Liver (tissue), 9 donors: ENCODE data around the gene GNE. TPM values are rescaled to one million over a fixed set of nuclear protein-coding genes. Genes with fewer than 3 reads are reported as not detected.

Source experiments
- DNase-seq: peaks from one replicate; pipeline ENCODE4 v3.0.0-alpha.2; 2017; ENCODE audit warnings: low spot score
- H3K27ac ChIP-seq, 2 donors: one replicate each; pipeline ENCODE4 v1.7.0; 2013; ENCODE audit warnings: inconsistent platforms in 2 of 2, low read length in 2 of 2, control low read depth in 1 of 2, low read depth in 1 of 2, mild to moderate bottlenecking in 1 of 2
- H3K27me3 ChIP-seq, 4 donors: one replicate each; pipeline versions ENCODE4 v1.6.1 to v1.7.0; 2013; ENCODE audit warnings: low read length in 3 of 4, inconsistent platforms in 1 of 4, mild to moderate bottlenecking in 1 of 4, moderate library complexity in 1 of 4; ENCODE audit not compliant: control insufficient read depth in 4 of 4, insufficient read depth in 4 of 4
- H3K36me3 ChIP-seq, 4 donors: one replicate each; pipeline versions ENCODE4 v1.6.1 to v1.7.0; 2013; ENCODE audit warnings: low read length in 3 of 4, mild to moderate bottlenecking in 3 of 4, low read depth in 1 of 4, moderate library complexity in 1 of 4; ENCODE audit not compliant: control insufficient read depth in 4 of 4, insufficient read depth in 3 of 4
- H3K4me1 ChIP-seq, 4 donors: one replicate each; pipeline versions ENCODE4 v1.6.1 to v1.7.0; 2013; ENCODE audit warnings: low read length in 3 of 4, mild to moderate bottlenecking in 3 of 4, moderate library complexity in 1 of 4; ENCODE audit not compliant: control insufficient read depth in 4 of 4, insufficient read depth in 4 of 4
- H3K4me3 ChIP-seq, 3 donors: one replicate each; pipeline versions ENCODE4 v1.6.1 to v1.7.0; 2013; ENCODE audit warnings: low read length in 3 of 3, control low read depth in 1 of 3, low read depth in 1 of 3, mild to moderate bottlenecking in 1 of 3
- H3K9ac ChIP-seq, 2 donors: one replicate each; pipeline ENCODE4 v1.7.0; 2013; ENCODE audit warnings: low read length in 2 of 2, mild to moderate bottlenecking in 2 of 2, moderate library complexity in 2 of 2, control low read depth in 1 of 2, low read depth in 1 of 2
- H3K9me3 ChIP-seq, 4 donors: one replicate each; pipeline versions ENCODE4 v1.6.1 to v1.7.0; 2013; ENCODE audit warnings: low read length in 3 of 4; ENCODE audit not compliant: control insufficient read depth in 4 of 4
- EGR1 ChIP-seq, 2 donors: IDR thresholded peaks; 2 replicates each; pipeline ENCODE4 v1.6.1; 2016 to 2018; ENCODE audit warnings: antibody characterized with exemption in 2 of 2, low read depth in 2 of 2
- GABPA ChIP-seq, 2 donors: IDR thresholded peaks in 1 of 2; conservative IDR thresholded peaks in 1 of 2; 2 replicates each; pipeline ENCODE4 v1.6.1; 2016; ENCODE audit warnings: antibody characterized with exemption in 2 of 2, mild to moderate bottlenecking in 1 of 2, moderate library complexity in 1 of 2
- JUND ChIP-seq, 2 donors: IDR thresholded peaks; 2 replicates each; pipeline ENCODE4 v1.6.1; 2016; ENCODE audit warnings: antibody characterized with exemption in 2 of 2
- NR2F2 ChIP-seq: IDR thresholded peaks from 2 replicates; pipeline ENCODE4 v1.6.1; 2016; ENCODE audit warnings: antibody characterized with exemption
- RAD21 ChIP-seq, 2 donors: IDR thresholded peaks; 2 replicates each; pipeline ENCODE4 v1.6.1; 2016; ENCODE audit warnings: antibody characterized with exemption in 2 of 2, mild to moderate bottlenecking in 2 of 2
- RXRA ChIP-seq, 2 donors: IDR thresholded peaks; 2 replicates each; pipeline ENCODE4 v1.6.1; 2017 to 2018; ENCODE audit warnings: antibody characterized with exemption in 2 of 2, mild to moderate bottlenecking in 1 of 2
- SP1 ChIP-seq: IDR thresholded peaks from 2 replicates; pipeline ENCODE4 v1.6.1; 2018; ENCODE audit warnings: antibody characterized with exemption, mild to moderate bottlenecking
- TAF1 ChIP-seq: conservative IDR thresholded peaks from 2 replicates; pipeline ENCODE4 v1.6.1; 2016; ENCODE audit warnings: antibody characterized with exemption, mild to moderate bottlenecking
- WGBS: extraction: QIAGEN DNeasy Blood & Tissue Kit; methylation state at CpG from one replicate; pipeline ENCODE4 v1.1.7; 2013; 5-methylcytosine and 5-hydroxymethylcytosine counted together
- polyA plus RNA-seq, 2 donors: library from polyadenylated mRNA; stranded (reverse) in 1 of 2; unstranded in 1 of 2; fragments of 200-250 nt in 1 of 2; fragments of >200 nt in 1 of 2; fragmentation: Nextera tagmentation in 1 of 2; extraction: Ambion mirVana in 1 of 2; gene quantifications; one replicate each; pipeline versions ENCODE4 v1.2.1 to v1.2.3, GENCODE V29; 2013 to 2015
- total RNA-seq, 2 donors: library from RNA; depleted of rRNA; stranded (reverse); fragments of >200 nt; gene quantifications; one replicate each; pipeline ENCODE4 v1.2.3, GENCODE V29; 2014
- TF ChIP-seq, protein P1 (sequence below): IDR thresholded peaks from 2 replicates; pipeline ENCODE4 v1.6.1; 2016; ENCODE audit warnings: antibody characterized with exemption, mild to moderate bottlenecking
- TF ChIP-seq, protein P2 (sequence below): IDR thresholded peaks from 2 replicates; pipeline ENCODE4 v1.6.1; 2016; ENCODE audit warnings: antibody characterized with exemption
- TF ChIP-seq, protein P3 (sequence below): fragments of 150-350 bp; IDR thresholded peaks from 2 replicates; pipeline ENCODE4 v1.5.1; 2017; ENCODE audit warnings: improper control_type of control experiment, low read depth, low read length; ENCODE audit not compliant: missing input control
- donor health status: healthy.
- donor health status: healthy.
- donor health status: healthy.
- donor health status: healthy.
- donor health status: healthy.

The GNE gene
- total and polyA plus RNA-seq, 4 donors, result 21.8 to 177 (median 38.1) TPM

DNA sequence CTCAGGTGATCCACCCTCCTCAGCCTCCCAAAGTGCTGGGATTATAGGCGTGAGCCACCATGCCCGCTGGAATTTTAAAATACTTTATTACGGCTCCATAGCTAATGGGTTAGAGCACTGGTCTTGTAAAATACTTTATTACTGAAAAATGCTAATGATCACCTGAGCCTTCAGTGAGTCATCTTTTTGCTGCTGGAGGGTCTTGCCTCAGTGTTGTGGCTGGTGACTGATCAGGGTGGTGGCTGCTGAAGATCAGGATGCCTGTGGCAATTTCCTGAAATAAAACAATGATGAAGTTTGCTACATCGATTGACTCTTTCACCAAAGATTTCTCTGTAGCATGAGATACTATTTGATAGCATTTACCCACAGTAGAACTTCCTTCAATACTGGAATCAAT is 26.0 kb upstream of the GNE start:
- WGBS, result 95% methylated on average over 4 of the region's 4 CpGs

DNA sequence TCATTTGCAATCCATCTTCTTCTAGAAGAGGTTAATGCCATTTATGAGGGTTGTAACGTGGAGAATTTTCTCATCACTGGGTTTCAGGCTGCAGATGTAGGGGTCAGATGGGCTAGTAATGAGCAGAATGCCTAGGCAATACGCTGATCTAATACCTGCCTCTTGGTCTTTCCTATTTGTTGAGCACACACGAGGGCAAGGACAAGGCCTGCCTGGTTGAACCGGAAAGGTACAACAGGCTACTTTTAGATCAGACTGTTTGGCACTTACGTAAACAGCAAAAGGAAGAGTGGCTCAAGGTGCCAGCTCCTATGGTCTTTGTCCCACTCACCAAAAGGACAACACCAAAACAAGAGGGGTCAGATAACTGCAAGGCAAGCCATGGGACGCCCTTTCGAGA is 24.0 kb upstream of the GNE start:
- Histone ChIP-seq H3K4me3 (no peak overlapping the region), H3K4me1 (no peaks in the 10 kb centered on the region), H3K27ac (no peak overlapping the region), H3K9me3 (no peaks in the 10 kb centered on the region), H3K36me3 (no peaks in the 10 kb centered on the region), H3K9ac (no peak overlapping the region), H3K27me3 (no peaks in the 10 kb centered on the region)
- no peak for DNase-seq
- WGBS, result 92% methylated on average over 7 of the region's 7 CpGs
- TF ChIP-seq NR2F2, result no peak
- TF ChIP-seq, protein P1, sequence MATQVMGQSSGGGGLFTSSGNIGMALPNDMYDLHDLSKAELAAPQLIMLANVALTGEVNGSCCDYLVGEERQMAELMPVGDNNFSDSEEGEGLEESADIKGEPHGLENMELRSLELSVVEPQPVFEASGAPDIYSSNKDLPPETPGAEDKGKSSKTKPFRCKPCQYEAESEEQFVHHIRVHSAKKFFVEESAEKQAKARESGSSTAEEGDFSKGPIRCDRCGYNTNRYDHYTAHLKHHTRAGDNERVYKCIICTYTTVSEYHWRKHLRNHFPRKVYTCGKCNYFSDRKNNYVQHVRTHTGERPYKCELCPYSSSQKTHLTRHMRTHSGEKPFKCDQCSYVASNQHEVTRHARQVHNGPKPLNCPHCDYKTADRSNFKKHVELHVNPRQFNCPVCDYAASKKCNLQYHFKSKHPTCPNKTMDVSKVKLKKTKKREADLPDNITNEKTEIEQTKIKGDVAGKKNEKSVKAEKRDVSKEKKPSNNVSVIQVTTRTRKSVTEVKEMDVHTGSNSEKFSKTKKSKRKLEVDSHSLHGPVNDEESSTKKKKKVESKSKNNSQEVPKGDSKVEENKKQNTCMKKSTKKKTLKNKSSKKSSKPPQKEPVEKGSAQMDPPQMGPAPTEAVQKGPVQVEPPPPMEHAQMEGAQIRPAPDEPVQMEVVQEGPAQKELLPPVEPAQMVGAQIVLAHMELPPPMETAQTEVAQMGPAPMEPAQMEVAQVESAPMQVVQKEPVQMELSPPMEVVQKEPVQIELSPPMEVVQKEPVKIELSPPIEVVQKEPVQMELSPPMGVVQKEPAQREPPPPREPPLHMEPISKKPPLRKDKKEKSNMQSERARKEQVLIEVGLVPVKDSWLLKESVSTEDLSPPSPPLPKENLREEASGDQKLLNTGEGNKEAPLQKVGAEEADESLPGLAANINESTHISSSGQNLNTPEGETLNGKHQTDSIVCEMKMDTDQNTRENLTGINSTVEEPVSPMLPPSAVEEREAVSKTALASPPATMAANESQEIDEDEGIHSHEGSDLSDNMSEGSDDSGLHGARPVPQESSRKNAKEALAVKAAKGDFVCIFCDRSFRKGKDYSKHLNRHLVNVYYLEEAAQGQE, result no peak
- TF ChIP-seq TAF1, result no peak
- no peak for TF ChIP-seq RAD21 (IDR thresholded peaks at IDR 0.05)
- no peak for TF ChIP-seq SP1
- TF ChIP-seq, protein P2, sequence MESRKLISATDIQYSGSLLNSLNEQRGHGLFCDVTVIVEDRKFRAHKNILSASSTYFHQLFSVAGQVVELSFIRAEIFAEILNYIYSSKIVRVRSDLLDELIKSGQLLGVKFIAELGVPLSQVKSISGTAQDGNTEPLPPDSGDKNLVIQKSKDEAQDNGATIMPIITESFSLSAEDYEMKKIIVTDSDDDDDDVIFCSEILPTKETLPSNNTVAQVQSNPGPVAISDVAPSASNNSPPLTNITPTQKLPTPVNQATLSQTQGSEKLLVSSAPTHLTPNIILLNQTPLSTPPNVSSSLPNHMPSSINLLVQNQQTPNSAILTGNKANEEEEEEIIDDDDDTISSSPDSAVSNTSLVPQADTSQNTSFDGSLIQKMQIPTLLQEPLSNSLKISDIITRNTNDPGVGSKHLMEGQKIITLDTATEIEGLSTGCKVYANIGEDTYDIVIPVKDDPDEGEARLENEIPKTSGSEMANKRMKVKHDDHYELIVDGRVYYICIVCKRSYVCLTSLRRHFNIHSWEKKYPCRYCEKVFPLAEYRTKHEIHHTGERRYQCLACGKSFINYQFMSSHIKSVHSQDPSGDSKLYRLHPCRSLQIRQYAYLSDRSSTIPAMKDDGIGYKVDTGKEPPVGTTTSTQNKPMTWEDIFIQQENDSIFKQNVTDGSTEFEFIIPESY, result no peak
- TF ChIP-seq, protein P3, sequence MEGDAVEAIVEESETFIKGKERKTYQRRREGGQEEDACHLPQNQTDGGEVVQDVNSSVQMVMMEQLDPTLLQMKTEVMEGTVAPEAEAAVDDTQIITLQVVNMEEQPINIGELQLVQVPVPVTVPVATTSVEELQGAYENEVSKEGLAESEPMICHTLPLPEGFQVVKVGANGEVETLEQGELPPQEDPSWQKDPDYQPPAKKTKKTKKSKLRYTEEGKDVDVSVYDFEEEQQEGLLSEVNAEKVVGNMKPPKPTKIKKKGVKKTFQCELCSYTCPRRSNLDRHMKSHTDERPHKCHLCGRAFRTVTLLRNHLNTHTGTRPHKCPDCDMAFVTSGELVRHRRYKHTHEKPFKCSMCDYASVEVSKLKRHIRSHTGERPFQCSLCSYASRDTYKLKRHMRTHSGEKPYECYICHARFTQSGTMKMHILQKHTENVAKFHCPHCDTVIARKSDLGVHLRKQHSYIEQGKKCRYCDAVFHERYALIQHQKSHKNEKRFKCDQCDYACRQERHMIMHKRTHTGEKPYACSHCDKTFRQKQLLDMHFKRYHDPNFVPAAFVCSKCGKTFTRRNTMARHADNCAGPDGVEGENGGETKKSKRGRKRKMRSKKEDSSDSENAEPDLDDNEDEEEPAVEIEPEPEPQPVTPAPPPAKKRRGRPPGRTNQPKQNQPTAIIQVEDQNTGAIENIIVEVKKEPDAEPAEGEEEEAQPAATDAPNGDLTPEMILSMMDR, result no peak
- no peak for TF ChIP-seq RXRA (IDR thresholded peaks at IDR 0.05)

More for the DNA sequence above, 26.0 kb upstream of the GNE start:
- Histone ChIP-seq H3K27ac (no peak overlapping the region), H3K27me3 (no peaks in the 10 kb centered on the region), H3K9ac (no peak overlapping the region), H3K9me3 (no peaks in the 10 kb centered on the region), H3K4me1 (no peaks in the 10 kb centered on the region), H3K4me3 (no peak overlapping the region), H3K36me3 (no peaks in the 10 kb centered on the region)
- no peak for DNase-seq
- TF ChIP-seq SP1, result no peak
- TF ChIP-seq EGR1 (IDR thresholded peaks at IDR 0.05; ENCODE audit: low read depth in 2 of 2), result no peak
- no peak for TF ChIP-seq TAF1
- TF ChIP-seq JUND (IDR thresholded peaks at IDR 0.05), result no peak
- no peak for TF ChIP-seq NR2F2
- TF ChIP-seq, protein P3, result no peak
- TF ChIP-seq GABPA (IDR thresholded peaks at IDR 0.05 in 1 of 2, conservative IDR thresholded peaks at IDR 0.05 in 1 of 2), result no peak
